ENCODE measurements around the gene CRB2. TPM values are rescaled to one million over a fixed set of nuclear protein-coding genes. Genes with fewer than 3 reads are reported as not detected.

Gene CRB2
- total and polyA plus RNA-seq, 2 donors (not counting 3 experiments of a cell fraction or from before 2014, with no cell fraction given) = not detected

GRCh38 chr9:123424131-123424530 is 68.1 kb downstream of the CRB2 start:
- H3K4me3 ChIP-seq (replicated peaks in 1 of 3; ENCODE audit: insufficient read depth in 1 of 3, low read depth in 1 of 3, low read length in 3 of 3) = no peak overlapping the region
- POLR2A ChIA-PET = no interaction called here
- no peak for TF ChIP-seq POLR2A (IDR thresholded peaks at IDR 0.05; ENCODE audit: low read depth, low read length)
- no peak for TF ChIP-seq EZH2 (IDR thresholded peaks at IDR 0.05; ENCODE audit: borderline replicate concordance, low read depth, low read length, severe bottlenecking)
- no peak for TF ChIP-seq FOS (IDR thresholded peaks at IDR 0.05; ENCODE audit: borderline replicate concordance, insufficient read depth, low read length)
- TF ChIP-seq MAX (IDR thresholded peaks at IDR 0.05; ENCODE audit: insufficient read depth, insufficient read length) = no peak
- TF ChIP-seq POLR2AphosphoS5 (IDR thresholded peaks at IDR 0.05; ENCODE audit: insufficient read depth, low read depth, low read length) = no peak
- no peak for TF ChIP-seq JUN (IDR thresholded peaks at IDR 0.05; ENCODE audit: borderline replicate concordance, insufficient read depth, insufficient read length, low read depth)
- no peak for TF ChIP-seq GATA2 (IDR thresholded peaks at IDR 0.05; ENCODE audit: insufficient read depth, insufficient read length, low read depth, low read length)
- TF ChIP-seq MYC (IDR thresholded peaks at IDR 0.05; ENCODE audit: low read depth, low read length) = no peak
- TF ChIP-seq CTCF (IDR thresholded peaks at IDR 0.05; ENCODE audit: extremely low read depth in 1 of 2, insufficient read depth in 1 of 2, low read depth in 1 of 2, low read length in 2 of 2) = no peak
- no peaks in the 10 kb centered on the region for H3K79me2 ChIP-seq (ENCODE audit: control insufficient read depth, insufficient read depth, low read length)
- no peaks in the 10 kb centered on the region for H3K9me3 ChIP-seq (replicated peaks; ENCODE audit: control insufficient read depth, insufficient read depth, low read length)
- CTCF ChIA-PET = interaction anchor here (1.7 kb wide), 1 partner anchor 11 kb away, joined by 3 read pairs; no protein-coding TSS in a partner anchor
- H4K20me1 ChIP-seq (replicated peaks; ENCODE audit: control insufficient read depth, extremely low read depth, insufficient read depth, low read length) = no peaks in the 10 kb centered on the region
- H3K9me1 ChIP-seq (replicated peaks; ENCODE audit: control insufficient read depth, extremely low read depth, insufficient read depth, low read length) = no peaks in the 10 kb centered on the region
- H2AFZ ChIP-seq (ENCODE audit: low read depth, low read length) = no peak overlapping the region
- no peak overlapping the region for H3K9ac ChIP-seq (replicated peaks; ENCODE audit: extremely low read depth, insufficient read depth, low read length)
- FAIRE-seq (no peak), DNase-seq (ENCODE audit: low read depth, low spot score) (no peak)
- no peak overlapping the region for H3K4me2 ChIP-seq (ENCODE audit: insufficient read depth, low read length)
- no TSS peak for BruUV-seq (replicated peaks)
- no peaks in the 10 kb centered on the region for H3K36me3 ChIP-seq (ENCODE audit: control insufficient read depth in 2 of 2, extremely low read depth in 1 of 2, insufficient read depth in 2 of 2, low read length in 2 of 2)
- no peaks in the 10 kb centered on the region for H3K27me3 ChIP-seq (ENCODE audit: control insufficient read depth in 2 of 2, insufficient read depth in 2 of 2, low read length in 2 of 2)
- H3K4me1 ChIP-seq (ENCODE audit: control insufficient read depth, extremely low read depth, insufficient read depth, low read length) = no peaks in the 10 kb centered on the region
- intact Hi-C loops (cut with micrococcal nuclease) = no loop called here
- H3K27ac ChIP-seq (ENCODE audit: insufficient read depth, low read depth, low read length) = no peak overlapping the region
- dilution Hi-C loops (cut with MboI; ENCODE audit: extremely low pct_ligation_motif_present, low sequenced_read_pairs) = no loop called here
